ENCODE results near the gene BMP6. TPM values are rescaled to one million over a fixed set of nuclear protein-coding genes. Genes with fewer than 3 reads are reported as not detected.
A peak's percentile ranks its signal among the peaks of the same experiment; 100 is the strongest.

The BMP6 gene
- total and polyA plus RNA-seq, 2 of the 8 experiments (the other 6 are each of a cell fraction or from before 2014, with no cell fraction given) = 2.0 to 2.1 TPM

DNA sequence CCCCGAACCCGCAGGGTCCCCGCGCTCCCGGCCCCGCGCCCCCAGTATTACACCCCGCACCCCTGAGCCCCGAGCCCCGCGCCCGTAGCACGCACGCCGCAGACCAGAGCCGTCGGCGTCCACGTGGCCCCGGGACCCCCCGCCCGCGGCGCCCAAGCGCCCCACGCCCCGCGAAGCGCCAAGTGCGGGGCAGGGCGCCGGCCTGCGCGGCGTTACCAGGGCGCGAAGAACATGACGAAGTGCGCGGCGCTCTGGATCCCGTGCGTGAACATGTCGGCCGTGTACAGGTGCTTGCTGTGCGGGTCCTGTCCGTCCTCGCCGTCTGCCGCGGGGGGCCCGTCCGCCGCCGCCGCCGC lies 184.4 kb downstream of the BMP6 start (continued):
- TF ChIP-seq CTBP2 (IDR thresholded peaks at IDR 0.05; ENCODE audit: borderline replicate concordance, insufficient read depth, insufficient read length, low read length) = no peak
- TF ChIP-seq CREB1 (IDR thresholded peaks at IDR 0.05) = peak; percentile 54; the same call in 1 of the 2 replicates
- TF ChIP-seq MAFK (IDR thresholded peaks at IDR 0.05; ENCODE audit: low read depth, low read length) = no peak
- TF ChIP-seq SP2 (IDR thresholded peaks at IDR 0.05; ENCODE audit: low read length) = no peak
- TF ChIP-seq CEBPB (IDR thresholded peaks at IDR 0.05; ENCODE audit: low read depth, low read length) = no peak

Measured in H1 (cell line).